ENCODE measurements around the gene HNRNPA0. TPM values are rescaled to one million over a fixed set of nuclear protein-coding genes. Genes with fewer than 3 reads are reported as not detected.

Gene HNRNPA0
- total and polyA plus RNA-seq, 2 of the 4 experiments (the other 2 are of a cell fraction) = 5.2 to 12.2 TPM

GRCh38 chr5:137696481-137696880 lies 57.7 kb downstream of the HNRNPA0 start:
- no peak overlapping the region for H3K4ac ChIP-seq (ENCODE audit: low read depth, low read length)
- H2BK5ac ChIP-seq (ENCODE audit: low read depth, low read length, poor library complexity, severe bottlenecking) = no peak overlapping the region
- H3K9me3 ChIP-seq (ENCODE audit: control insufficient read depth, insufficient read depth, low read length) = no peaks in the 10 kb centered on the region
- no peak overlapping the region for H2BK120ac ChIP-seq (ENCODE audit: low read depth, low read length)
- H3K27me3 ChIP-seq (ENCODE audit: control insufficient read depth, insufficient read depth, low read length) = no peaks in the 10 kb centered on the region
- no peaks in the 10 kb centered on the region for H4K20me1 ChIP-seq (ENCODE audit: insufficient read depth, low read length)
- 0 out of 2 replicates have a peak, but pooled peaks cover 3% of the 10 kb centered on the region for H3K9me1 ChIP-seq (ENCODE audit: insufficient read depth, low read length)
- H3K79me1 ChIP-seq (ENCODE audit: low read depth in 1 of 2, low read length in 2 of 2) = no peaks in the 10 kb centered on the region
- H3K23ac ChIP-seq (ENCODE audit: low read depth, low read length) = no peak overlapping the region
- no peak for TF ChIP-seq FOS (IDR thresholded peaks at IDR 0.05; ENCODE audit: low read depth, low read length)
- no peak overlapping the region for H2BK20ac ChIP-seq (ENCODE audit: low read depth, low read length)
- intact Hi-C loops (cut with micrococcal nuclease) (no loop called here), dilution Hi-C loops (cut with HindIII; ENCODE audit: low sequenced_read_pairs, unreplicated experiment) (no loop called here), in situ Hi-C loops (cut with MboI; ENCODE audit: low sequenced_read_pairs) (no loop called here)
- ATAC-seq (ENCODE audit: low read depth) (peak; percentile 79), DNase-seq (peak; percentile 63)
- no peak overlapping the region for H3K56ac ChIP-seq (ENCODE audit: extremely low read depth, insufficient read depth, low read length)
- no peak overlapping the region for H4K8ac ChIP-seq (ENCODE audit: low read depth in 2 of 2, low read length in 2 of 2)
- H4K5ac ChIP-seq (ENCODE audit: low read depth, low read length) = no peak overlapping the region
- H3K18ac ChIP-seq (ENCODE audit: low read depth, low read length) = no peak overlapping the region
- H3K4me3 ChIP-seq (ENCODE audit: insufficient read depth, low read depth, low read length) = no peak overlapping the region
- ChIA-PET CTCF (no interaction called here), POLR2A (ENCODE audit: unreplicated experiment) (no interaction called here)
- peaks cover 2% of the 10 kb centered on the region; the same call in 1 of the 2 replicates for H3K4me1 ChIP-seq (ENCODE audit: control insufficient read depth, insufficient read depth, low read length)
- no peaks in the 10 kb centered on the region for H3K36me3 ChIP-seq (ENCODE audit: control insufficient read depth, insufficient read depth, low read length)
- no peak overlapping the region for H2AFZ ChIP-seq (replicated peaks; ENCODE audit: low read length, poor library complexity)
- no peak overlapping the region for H2AK5ac ChIP-seq (ENCODE audit: low read depth, low read length)
- H3K9ac ChIP-seq (ENCODE audit: low read depth, low read length) = no peak overlapping the region
- no peak overlapping the region for H3K14ac ChIP-seq (replicated peaks; ENCODE audit: low read depth, low read length)
- H2BK15ac ChIP-seq (ENCODE audit: low read depth, low read length) = no peak overlapping the region
- H3K4me2 ChIP-seq (ENCODE audit: low read depth, low read length) = no peak overlapping the region
- H3K27ac ChIP-seq (ENCODE audit: insufficient read depth, low read length) = no peak overlapping the region
- no peak overlapping the region for H2AK9ac ChIP-seq (replicated peaks; ENCODE audit: low read depth, low read length, poor library complexity)
- no CpG with 5 or more reads among the region's 1 CpG for WGBS, 2 experiments (ENCODE audit: extremely low coverage in 2 of 2, insufficient read length in 1 of 2)
- no peak overlapping the region for H4K91ac ChIP-seq (ENCODE audit: insufficient read depth, low read depth, low read length)
- no TSS peak for BruUV-seq (replicated peaks)

Measured in IMR-90 (cell line).